Coronary artery (tissue), 2 donors: ENCODE measurements around the gene WIZ.
"Not testable (repeated sequence)": the region's sequence is repeated elsewhere in the genome, so short reads cannot be mapped to it uniquely, and the experiment has no call there.

Experiments used
- DNase-seq: peaks from one replicate; pipeline ENCODE4 v3.0.0-alpha.2; 2017; ENCODE audit warnings: low spot score
- H3K27ac ChIP-seq, 2 donors: fragments of 200-600 bp; sonication (generic); one replicate each; pipeline ENCODE4 v1.5.1; 2016 to 2019
- H3K4me3 ChIP-seq: fragments of 200-600 bp; sonication (generic); 2 replicates; pipeline ENCODE4 v1.5.1; 2016; ENCODE audit warnings: mild to moderate bottlenecking, moderate library complexity
- TF ChIP-seq, protein P1 (sequence below): fragments of 200-600 bp; sonication (generic); IDR thresholded peaks from one replicate; pipeline ENCODE4 v1.5.1; 2019; ENCODE audit warnings: antibody characterized with exemption

The WIZ gene

GRCh38 chr19:15417699-15418098 is 32.1 kb downstream of the WIZ start:
- Histone ChIP-seq H3K27ac (peak overlapping the region; percentile 83 to 99), H3K4me3 (peak overlapping the region; percentile 100)
- TF ChIP-seq, protein P1, sequence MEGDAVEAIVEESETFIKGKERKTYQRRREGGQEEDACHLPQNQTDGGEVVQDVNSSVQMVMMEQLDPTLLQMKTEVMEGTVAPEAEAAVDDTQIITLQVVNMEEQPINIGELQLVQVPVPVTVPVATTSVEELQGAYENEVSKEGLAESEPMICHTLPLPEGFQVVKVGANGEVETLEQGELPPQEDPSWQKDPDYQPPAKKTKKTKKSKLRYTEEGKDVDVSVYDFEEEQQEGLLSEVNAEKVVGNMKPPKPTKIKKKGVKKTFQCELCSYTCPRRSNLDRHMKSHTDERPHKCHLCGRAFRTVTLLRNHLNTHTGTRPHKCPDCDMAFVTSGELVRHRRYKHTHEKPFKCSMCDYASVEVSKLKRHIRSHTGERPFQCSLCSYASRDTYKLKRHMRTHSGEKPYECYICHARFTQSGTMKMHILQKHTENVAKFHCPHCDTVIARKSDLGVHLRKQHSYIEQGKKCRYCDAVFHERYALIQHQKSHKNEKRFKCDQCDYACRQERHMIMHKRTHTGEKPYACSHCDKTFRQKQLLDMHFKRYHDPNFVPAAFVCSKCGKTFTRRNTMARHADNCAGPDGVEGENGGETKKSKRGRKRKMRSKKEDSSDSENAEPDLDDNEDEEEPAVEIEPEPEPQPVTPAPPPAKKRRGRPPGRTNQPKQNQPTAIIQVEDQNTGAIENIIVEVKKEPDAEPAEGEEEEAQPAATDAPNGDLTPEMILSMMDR: no peak
- no peak for DNase-seq

DNA sequence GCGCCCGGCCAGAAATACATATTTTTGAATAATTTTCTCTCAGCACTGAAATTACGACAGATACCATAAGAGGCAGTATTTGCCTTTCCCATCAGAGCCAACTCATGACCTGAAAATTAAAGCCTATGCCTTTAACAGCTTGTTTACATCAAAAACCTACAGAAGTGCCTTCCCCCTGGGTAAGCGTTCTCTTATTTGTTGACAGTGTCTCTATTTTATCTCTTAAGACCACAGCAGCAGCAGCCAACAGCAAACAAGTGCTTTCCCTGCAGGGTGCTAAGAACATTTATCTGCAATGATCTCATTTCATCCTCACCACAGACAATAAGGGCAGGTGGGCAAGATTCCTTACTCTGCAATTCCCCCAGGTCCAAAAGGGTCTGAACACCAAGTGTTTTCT is 36.9 kb downstream of the WIZ start:
- Histone ChIP-seq H3K27ac (no peak overlapping the region), H3K4me3 (peak overlapping the region; percentile 11)
- TF ChIP-seq, protein P1: no peak
- DNase-seq: no peak

- not testable (repeated sequence) for DNase-seq, H3K27ac ChIP-seq, H3K4me3 ChIP-seq
These were observed 38.4 kb downstream of the WIZ start for GRCh38 chr19:15411351-15411750.

GRCh38 chr19:15404780-15405211 is 45.0 kb downstream of the WIZ start:
- no peak overlapping the region for H3K4me3 ChIP-seq
- DNase-seq: no peak

GRCh38 chr19:15404097-15404779 is 45.5 kb downstream of the WIZ start:
- Histone ChIP-seq H3K4me3 (no peak overlapping the region), H3K27ac (peak overlapping the region; percentile 72 to 79)
- DNase-seq: no peak
- TF ChIP-seq, protein P1: no peak

More at GRCh38 chr19:15404780-15405211, 45.0 kb downstream of the WIZ start:
- H3K27ac ChIP-seq: peak overlapping the region; percentile 72 to 79
- TF ChIP-seq, protein P1: no peak

DNA sequence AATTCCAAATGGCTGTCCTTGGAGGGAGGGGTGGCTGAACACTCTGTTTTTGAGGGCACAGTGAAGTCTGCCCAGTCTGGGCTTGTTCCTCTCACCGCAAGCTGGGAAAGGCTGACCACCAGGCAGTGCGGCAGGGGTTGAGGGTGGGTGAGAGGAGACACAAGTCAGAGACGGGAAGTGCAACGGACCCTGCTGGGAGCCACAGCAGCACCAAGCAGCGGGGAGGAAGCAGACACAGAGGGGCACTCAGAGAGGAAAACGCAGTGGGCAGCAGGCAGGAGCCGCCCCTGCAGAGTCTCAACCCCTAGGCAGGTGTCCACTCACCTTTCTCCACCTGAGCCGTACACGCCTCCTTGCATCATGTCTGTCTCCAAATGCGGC is 46.6 kb downstream of the WIZ start:
- Histone ChIP-seq H3K27ac (peak overlapping the region in 1 of 2 donors; percentile 79), H3K4me3 (no peak overlapping the region)
- no peak for DNase-seq
- TF ChIP-seq, protein P1: no peak

DNA sequence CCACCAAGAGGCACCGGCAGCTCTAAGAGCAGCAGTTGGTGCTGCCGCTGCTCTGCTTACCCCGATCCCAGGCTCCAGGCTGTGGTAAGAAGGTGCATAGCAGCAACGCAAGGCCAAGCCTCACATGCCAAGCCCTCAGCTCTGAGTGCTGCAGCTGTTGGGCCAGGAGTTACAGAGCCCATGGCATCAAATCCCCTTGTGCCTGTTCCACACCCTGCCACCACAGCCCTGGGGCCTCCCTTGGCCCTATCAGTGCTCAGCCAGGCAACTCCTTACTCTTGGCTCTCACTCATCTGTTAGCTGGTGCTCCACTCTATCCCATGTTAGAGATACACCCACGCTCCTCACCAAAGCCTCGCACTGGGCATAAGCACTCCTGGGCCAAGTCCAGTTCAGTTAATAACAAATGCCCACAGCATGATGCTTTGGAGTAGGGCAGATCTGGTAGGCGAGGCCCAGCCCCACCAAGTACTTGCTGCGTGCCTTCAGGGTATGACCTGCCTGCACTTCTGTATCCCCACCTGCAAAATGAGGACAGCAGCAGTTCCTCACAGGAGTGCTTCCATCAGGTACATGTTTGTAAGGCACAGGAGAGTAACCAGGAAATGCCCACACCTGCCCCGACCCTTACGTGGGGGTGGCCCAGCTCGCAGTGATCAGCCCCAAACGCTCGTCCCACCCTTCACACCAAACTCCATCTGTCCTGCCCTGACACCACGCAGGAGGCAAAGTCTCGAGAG is 47.2 kb downstream of the WIZ start:
- DNase-seq: no peak
- TF ChIP-seq, protein P1: no peak
- Histone ChIP-seq H3K4me3 (no peak overlapping the region), H3K27ac (peak overlapping the region in 1 of 2 donors; percentile 79)
